Measurements from ENCODE around the gene JAZF1. TPM values are rescaled to one million over a fixed set of nuclear protein-coding genes. Genes with fewer than 3 reads are reported as not detected.

JAZF1 gene
- total RNA-seq, 1 experiment from 2014 or later, result 0.95 TPM

DNA sequence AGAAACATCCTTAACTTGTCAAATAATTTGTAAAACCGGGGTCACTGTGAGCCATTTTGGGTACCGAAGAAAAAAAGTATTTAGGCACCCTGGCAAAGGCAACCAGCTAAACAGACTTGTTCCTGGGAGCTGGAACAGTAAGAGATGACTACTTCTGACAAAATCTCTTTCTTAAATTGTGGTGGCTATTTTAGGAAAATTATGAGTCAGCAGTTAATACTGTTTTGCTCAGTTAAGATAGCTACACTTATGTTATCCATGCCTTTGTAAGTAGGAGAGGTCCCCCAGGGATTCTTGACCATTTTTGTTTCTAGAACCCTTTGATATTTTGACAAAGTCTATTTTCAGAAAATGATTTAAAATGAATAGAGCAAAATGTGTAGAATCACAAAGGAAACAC, 372.0 kb downstream of the JAZF1 start:
- Mint-ChIP-seq H3K9me3 (ENCODE audit: unreplicated experiment) (no peaks in the 10 kb centered on the region), H3K27ac (ENCODE audit: unreplicated experiment) (no peak overlapping the region), H3K27me3 (ENCODE audit: insufficient read depth, unreplicated experiment) (no peaks in the 10 kb centered on the region), H3K4me3 (ENCODE audit: unreplicated experiment) (no peak overlapping the region), H3K36me3 (ENCODE audit: insufficient read depth, unreplicated experiment) (peaks cover 7% of the 10 kb centered on the region), H3K4me1 (ENCODE audit: low read depth, unreplicated experiment) (no peaks in the 10 kb centered on the region)
- intact Hi-C loops (cut with micrococcal nuclease; ENCODE audit: unreplicated experiment), result no loop called here
- ChIA-PET POLR2A (no interaction called here), CTCF (no interaction called here)
- Histone ChIP-seq H3K4me3 (ENCODE audit: low read depth, low read length) (no peak overlapping the region), H3K4me1 (no peaks in the 10 kb centered on the region), H3K9me3 (no peaks in the 10 kb centered on the region), H3K36me3 (ENCODE audit: control insufficient read depth, insufficient read depth, low read length) (peaks cover 2% of the 10 kb centered on the region; the same call in 1 of the 2 replicates), H3K27me3 (replicated peaks; ENCODE audit: control insufficient read depth, insufficient read depth, low read length) (no peaks in the 10 kb centered on the region)
- TF ChIP-seq, protein P1, sequence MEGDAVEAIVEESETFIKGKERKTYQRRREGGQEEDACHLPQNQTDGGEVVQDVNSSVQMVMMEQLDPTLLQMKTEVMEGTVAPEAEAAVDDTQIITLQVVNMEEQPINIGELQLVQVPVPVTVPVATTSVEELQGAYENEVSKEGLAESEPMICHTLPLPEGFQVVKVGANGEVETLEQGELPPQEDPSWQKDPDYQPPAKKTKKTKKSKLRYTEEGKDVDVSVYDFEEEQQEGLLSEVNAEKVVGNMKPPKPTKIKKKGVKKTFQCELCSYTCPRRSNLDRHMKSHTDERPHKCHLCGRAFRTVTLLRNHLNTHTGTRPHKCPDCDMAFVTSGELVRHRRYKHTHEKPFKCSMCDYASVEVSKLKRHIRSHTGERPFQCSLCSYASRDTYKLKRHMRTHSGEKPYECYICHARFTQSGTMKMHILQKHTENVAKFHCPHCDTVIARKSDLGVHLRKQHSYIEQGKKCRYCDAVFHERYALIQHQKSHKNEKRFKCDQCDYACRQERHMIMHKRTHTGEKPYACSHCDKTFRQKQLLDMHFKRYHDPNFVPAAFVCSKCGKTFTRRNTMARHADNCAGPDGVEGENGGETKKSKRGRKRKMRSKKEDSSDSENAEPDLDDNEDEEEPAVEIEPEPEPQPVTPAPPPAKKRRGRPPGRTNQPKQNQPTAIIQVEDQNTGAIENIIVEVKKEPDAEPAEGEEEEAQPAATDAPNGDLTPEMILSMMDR (IDR thresholded peaks at IDR 0.05; ENCODE audit: insufficient read depth in 1 of 2, low read depth in 1 of 2, low read length in 1 of 2, severe bottlenecking in 1 of 2, unreplicated experiment in 1 of 2), result no peak
- DNase-seq, result no peak
- BruUV-seq (replicated peaks), result no TSS peak

DNA sequence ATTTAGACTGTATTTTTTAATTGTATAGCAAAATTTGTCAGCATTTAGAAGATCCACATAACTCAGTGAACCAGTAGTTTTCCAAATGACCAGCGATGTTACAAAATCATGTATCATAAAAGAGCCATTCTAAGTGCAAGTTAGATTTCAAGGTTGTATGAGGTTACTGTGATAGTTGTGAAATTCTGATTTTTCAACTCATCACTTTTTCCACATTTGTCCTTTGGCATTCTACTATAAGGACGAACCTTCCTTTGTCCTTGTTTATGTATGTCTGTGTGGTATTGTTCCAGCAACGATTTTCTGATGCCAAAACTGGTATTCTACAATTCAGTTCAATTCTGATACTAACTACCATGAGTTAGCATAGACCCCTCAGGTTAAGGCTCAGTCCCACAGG, 376.5 kb downstream of the JAZF1 start:
- H3K4me3 Mint-ChIP-seq (ENCODE audit: unreplicated experiment), result no peak overlapping the region
- no peaks in the 10 kb centered on the region for H3K27me3 ChIP-seq (replicated peaks; ENCODE audit: control insufficient read depth, insufficient read depth, low read length)
- H3K4me1 ChIP-seq, result no peaks in the 10 kb centered on the region
- no peaks in the 10 kb centered on the region for H3K27me3 Mint-ChIP-seq (ENCODE audit: insufficient read depth, unreplicated experiment)
- BruUV-seq (replicated peaks), result no TSS peak
- no peaks in the 10 kb centered on the region for H3K4me1 Mint-ChIP-seq (ENCODE audit: low read depth, unreplicated experiment)
- H3K9me3 ChIP-seq, result no peaks in the 10 kb centered on the region
- peaks cover 11% of the 10 kb centered on the region for H3K36me3 Mint-ChIP-seq (ENCODE audit: insufficient read depth, unreplicated experiment)
- ChIA-PET POLR2A (no interaction called here), CTCF (no interaction called here)
- TF ChIP-seq, protein P1 (IDR thresholded peaks at IDR 0.05; ENCODE audit: insufficient read depth in 1 of 2, low read depth in 1 of 2, low read length in 1 of 2, severe bottlenecking in 1 of 2, unreplicated experiment in 1 of 2), result no peak
- H3K9me3 Mint-ChIP-seq (ENCODE audit: unreplicated experiment), result no peaks in the 10 kb centered on the region
- H3K27ac Mint-ChIP-seq (ENCODE audit: unreplicated experiment), result no peak overlapping the region
- no peaks in the 10 kb centered on the region for H3K36me3 ChIP-seq (ENCODE audit: control insufficient read depth, insufficient read depth, low read length)
- intact Hi-C loops (cut with micrococcal nuclease; ENCODE audit: unreplicated experiment), result no loop called here
- no peak for DNase-seq
- no peak overlapping the region for H3K4me3 ChIP-seq (ENCODE audit: low read depth, low read length)

DNA sequence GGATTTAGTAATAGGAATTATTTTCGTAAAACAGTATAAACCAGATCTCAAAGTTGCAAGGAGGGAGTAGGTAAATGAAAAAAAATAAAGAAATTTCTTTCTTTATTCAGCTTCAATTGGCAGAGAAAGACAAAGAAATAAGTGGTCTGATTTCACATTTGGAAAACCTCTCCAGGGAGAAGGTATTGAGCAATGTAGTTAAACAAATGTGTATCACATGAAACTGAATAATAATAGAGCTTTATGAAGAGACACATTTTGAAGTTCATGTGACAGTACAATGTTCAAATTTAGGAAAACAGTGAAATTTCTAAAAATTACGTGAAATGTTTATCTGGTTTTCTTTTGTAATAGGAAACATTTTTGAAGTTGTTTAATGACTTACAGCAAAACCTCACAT, 377.6 kb downstream of the JAZF1 start:
- CTCF ChIA-PET, result no interaction called here

More for the DNA sequence above, 377.6 kb downstream of the JAZF1 start:
- no TSS peak for BruUV-seq (replicated peaks)
- H3K36me3 Mint-ChIP-seq (ENCODE audit: insufficient read depth, unreplicated experiment), result peaks cover 19% of the 10 kb centered on the region
- H3K36me3 ChIP-seq (ENCODE audit: control insufficient read depth, insufficient read depth, low read length), result no peaks in the 10 kb centered on the region
- H3K9me3 Mint-ChIP-seq (ENCODE audit: unreplicated experiment), result no peaks in the 10 kb centered on the region
- no peaks in the 10 kb centered on the region for H3K9me3 ChIP-seq
- H3K4me1 Mint-ChIP-seq (ENCODE audit: low read depth, unreplicated experiment), result no peaks in the 10 kb centered on the region
- H3K27ac Mint-ChIP-seq (ENCODE audit: unreplicated experiment), result no peak overlapping the region
- no peak for DNase-seq
- H3K27me3 Mint-ChIP-seq (ENCODE audit: insufficient read depth, unreplicated experiment), result no peaks in the 10 kb centered on the region
- H3K27me3 ChIP-seq (replicated peaks; ENCODE audit: control insufficient read depth, insufficient read depth, low read length), result no peaks in the 10 kb centered on the region
- POLR2A ChIA-PET, result no interaction called here
- TF ChIP-seq, protein P1 (IDR thresholded peaks at IDR 0.05; ENCODE audit: insufficient read depth in 1 of 2, low read depth in 1 of 2, low read length in 1 of 2, severe bottlenecking in 1 of 2, unreplicated experiment in 1 of 2), result no peak
- H3K4me3 ChIP-seq (ENCODE audit: low read depth, low read length), result no peak overlapping the region
- no peak overlapping the region for H3K4me3 Mint-ChIP-seq (ENCODE audit: unreplicated experiment)
- no peaks in the 10 kb centered on the region for H3K4me1 ChIP-seq
- intact Hi-C loops (cut with micrococcal nuclease; ENCODE audit: unreplicated experiment), result no loop called here
